H9 (cell line): Measurements from ENCODE around the gene RASSF8. TPM values are rescaled to one million over a fixed set of nuclear protein-coding genes. Genes with fewer than 3 reads are reported as not detected.

ENCODE experiments used
- DNase-seq: peaks from one replicate; pipeline ENCODE4 v3.0.0-alpha.2; 2017
- H2AFZ ChIP-seq: one replicate; pipeline ENCODE4 v1.6.1; 2013; ENCODE audit warnings: mild to moderate bottlenecking, low read length, control low read depth, moderate library complexity
- H2AK5ac ChIP-seq: 2 replicates; pipeline ENCODE4 v1.6.1; 2013; ENCODE audit warnings: low read length, control low read depth, mixed read lengths; ENCODE audit not compliant: insufficient read length
- H2BK120ac ChIP-seq: one replicate; pipeline ENCODE4 v1.6.1; 2013; ENCODE audit warnings: low read depth, mild to moderate bottlenecking, low read length, control low read depth, inconsistent platforms; ENCODE audit not compliant: poor library complexity, severe bottlenecking
- H2BK12ac ChIP-seq: 2 replicates; pipeline ENCODE4 v1.6.1; 2013; ENCODE audit warnings: low read length, control low read depth, mixed read lengths, low read depth; ENCODE audit not compliant: insufficient read length
- H2BK15ac ChIP-seq: 2 replicates; pipeline ENCODE4 v1.6.1; 2013; ENCODE audit warnings: low read depth, low read length, control low read depth
- H2BK20ac ChIP-seq: one replicate; pipeline ENCODE4 v1.6.1; 2013; ENCODE audit warnings: low read depth, mild to moderate bottlenecking, low read length, control low read depth, inconsistent platforms; ENCODE audit not compliant: poor library complexity, severe bottlenecking
- H2BK5ac ChIP-seq: 2 replicates; pipeline ENCODE4 v1.6.1; 2013; ENCODE audit warnings: low read length, control low read depth, mixed read lengths; ENCODE audit not compliant: insufficient read length
- H3K14ac ChIP-seq: 2 replicates; pipeline ENCODE4 v1.6.1; 2013; ENCODE audit warnings: low read length, control low read depth; ENCODE audit not compliant: insufficient read depth
- H3K18ac ChIP-seq: 2 replicates; pipeline ENCODE4 v1.6.1; 2013; ENCODE audit warnings: low read depth, mild to moderate bottlenecking, mixed read lengths, low read length, control low read depth; ENCODE audit not compliant: insufficient read length
- H3K23ac ChIP-seq: 2 replicates; pipeline ENCODE4 v1.6.1; 2013; ENCODE audit warnings: low read length, control low read depth, mixed read lengths, low read depth; ENCODE audit not compliant: insufficient read length
- H3K23me2 ChIP-seq: 2 replicates; pipeline ENCODE4 v1.6.1; 2013; ENCODE audit warnings: low read depth, mild to moderate bottlenecking, mixed read lengths, low read length, control low read depth; ENCODE audit not compliant: insufficient read length, poor library complexity, severe bottlenecking
- H3K27ac ChIP-seq: 2 replicates; pipeline ENCODE4 v1.5.1; 2013; ENCODE audit warnings: low read length, control low read depth, mixed read lengths, low read depth; ENCODE audit not compliant: insufficient read length
- H3K27me3 ChIP-seq: 2 replicates; pipeline ENCODE4 v1.6.1; 2013; ENCODE audit warnings: low read length, control low read depth, inconsistent platforms; ENCODE audit not compliant: insufficient read depth
- H3K4ac ChIP-seq: 2 replicates; pipeline ENCODE4 v1.6.1; 2013; ENCODE audit warnings: low read depth, mild to moderate bottlenecking, control low read depth, inconsistent platforms, low read length, moderate library complexity
- H3K4me1 ChIP-seq: 2 replicates; pipeline ENCODE4 v1.6.1; 2013; ENCODE audit warnings: low read length, control low read depth, inconsistent platforms; ENCODE audit not compliant: insufficient read depth
- H3K4me2 ChIP-seq: 2 replicates; pipeline ENCODE4 v1.6.1; 2013; ENCODE audit warnings: low read length, control low read depth, mixed read lengths; ENCODE audit not compliant: insufficient read length, insufficient read depth
- H3K56ac ChIP-seq: 2 replicates; pipeline ENCODE4 v1.6.1; 2013; ENCODE audit warnings: low read depth, mild to moderate bottlenecking, mixed read lengths, low read length, control low read depth; ENCODE audit not compliant: insufficient read length
- H3K79me1 ChIP-seq: 2 replicates; pipeline ENCODE4 v1.6.1; 2013; ENCODE audit warnings: low read depth, mild to moderate bottlenecking, moderate library complexity, low read length, control low read depth, inconsistent platforms; ENCODE audit not compliant: insufficient read depth, poor library complexity, severe bottlenecking
- H3K79me2 ChIP-seq: 2 replicates; pipeline ENCODE4 v1.6.1; 2013; ENCODE audit warnings: low read length, control low read depth, inconsistent platforms; ENCODE audit not compliant: insufficient read depth
- H3K9ac ChIP-seq: 2 replicates; pipeline ENCODE4 v1.6.1; 2013; ENCODE audit warnings: low read length, control low read depth, mixed read lengths; ENCODE audit not compliant: insufficient read length; ENCODE audit errors: extremely low read depth
- H3K9me3 ChIP-seq: one replicate; pipeline ENCODE4 v1.6.1; 2013; ENCODE audit warnings: low read depth, low read length, inconsistent platforms; ENCODE audit not compliant: control insufficient read depth
- H3T11ph ChIP-seq: one replicate; pipeline ENCODE4 v1.6.1; 2013; ENCODE audit warnings: mild to moderate bottlenecking, low read length, control low read depth, inconsistent platforms
- H4K20me1 ChIP-seq: one replicate; pipeline ENCODE4 v1.6.1; 2013; ENCODE audit not compliant: control insufficient read depth, insufficient read length, insufficient read depth
- H4K5ac ChIP-seq: 2 replicates; pipeline ENCODE4 v1.6.1; 2013; ENCODE audit warnings: low read depth, mild to moderate bottlenecking, mixed read lengths, low read length, control low read depth; ENCODE audit not compliant: insufficient read length
- H4K8ac ChIP-seq: replicated peaks from 2 replicates; pipeline ENCODE4 v1.6.1; 2013; ENCODE audit warnings: low read length, control low read depth, mixed read lengths, low read depth; ENCODE audit not compliant: insufficient read length
- H4K91ac ChIP-seq: 2 replicates; pipeline ENCODE4 v1.6.1; 2013; ENCODE audit warnings: low read depth, mild to moderate bottlenecking, moderate library complexity, mixed read lengths, low read length, control low read depth; ENCODE audit not compliant: insufficient read length
- H3K27ac Mint-ChIP-seq, 3 experiments: 2 replicates in 2 of 3; 3 replicates in 1 of 3; pipeline ENCODE4 v1.8.0; 2020 to 2021; ENCODE audit warnings: mixed read lengths in 3 of 3, mild to moderate bottlenecking in 1 of 3, moderate library complexity in 1 of 3
- H3K27me3 Mint-ChIP-seq: 2 replicates; pipeline ENCODE4 v1.8.0; 2021; ENCODE audit warnings: low read depth, mild to moderate bottlenecking, moderate library complexity, mixed read lengths
- H3K36me3 Mint-ChIP-seq, 3 experiments: 2 replicates in 2 of 3; 3 replicates in 1 of 3; pipeline ENCODE4 v1.8.0; 2020 to 2021; ENCODE audit warnings: low read depth in 3 of 3, mixed read lengths in 3 of 3; ENCODE audit not compliant: insufficient read depth in 1 of 3
- H3K4me1 Mint-ChIP-seq, 2 experiments: 2 replicates each; pipeline ENCODE4 v1.8.0; 2020; ENCODE audit warnings: mixed read lengths in 2 of 2
- H3K4me3 Mint-ChIP-seq, 2 experiments: 2 replicates in 1 of 2; 3 replicates in 1 of 2; pipeline ENCODE4 v1.8.0; 2020 to 2021; ENCODE audit warnings: mild to moderate bottlenecking in 2 of 2, mixed read lengths in 2 of 2, moderate library complexity in 1 of 2
- H3K9me3 Mint-ChIP-seq, 2 experiments: 2 replicates in 1 of 2; 3 replicates in 1 of 2; pipeline ENCODE4 v1.8.0; 2020; ENCODE audit warnings: mild to moderate bottlenecking in 2 of 2, mixed read lengths in 2 of 2, moderate library complexity in 1 of 2
- total RNA-seq: library from RNA; stranded (reverse); gene quantifications from 2 replicates; pipeline ENCODE4 v1.2.1, GENCODE V29; 2021
- TF ChIP-seq, protein P1 (sequence below): fragments of 200-600 bp; sonication (generic); conservative IDR thresholded peaks from 3 replicates; pipeline ENCODE4 v1.8.0; 2021; ENCODE audit warnings: antibody characterized with exemption, mild to moderate bottlenecking

Gene RASSF8
- total RNA-seq, 1 experiment from 2014 or later, result 38.8 TPM

DNA sequence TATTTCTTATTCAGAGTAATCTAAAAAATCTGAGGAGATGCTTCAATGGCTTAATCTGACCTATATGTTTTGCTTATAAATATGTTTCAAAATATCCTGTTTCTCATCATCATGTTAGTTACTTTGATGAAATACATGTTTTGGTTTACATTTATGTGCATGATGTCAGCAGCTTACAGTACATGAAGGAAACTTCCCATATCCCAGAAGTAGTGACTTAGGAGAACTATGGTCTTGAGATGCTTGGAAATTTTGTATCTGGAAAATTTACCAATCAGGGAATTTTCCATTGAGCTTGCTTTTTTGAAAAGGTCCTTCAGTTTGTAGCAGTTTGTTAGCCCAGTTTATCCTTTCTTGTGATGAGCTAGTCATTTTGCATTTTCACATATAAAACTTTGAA, 73.3 kb downstream of the RASSF8 start:
- Histone ChIP-seq H2BK20ac (no peak overlapping the region), H3K4me2 (no peak overlapping the region), H4K20me1 (no peaks in the 10 kb centered on the region), H2AK5ac (no peak overlapping the region), H3K4me1 (no peaks in the 10 kb centered on the region), H3K14ac (no peak overlapping the region), H2BK120ac (no peak overlapping the region), H2BK5ac (no peak overlapping the region), H3T11ph (no peak overlapping the region), H3K79me1 (no peaks in the 10 kb centered on the region), H3K18ac (no peak overlapping the region), H3K56ac (no peak overlapping the region), H4K5ac (no peak overlapping the region), H3K27me3 (no peaks in the 10 kb centered on the region), H4K8ac (no peak overlapping the region), H3K79me2 (no peaks in the 10 kb centered on the region), H4K91ac (no peak overlapping the region), H3K4ac (no peak overlapping the region), H3K9me3 (no peaks in the 10 kb centered on the region), H3K23ac (no peak overlapping the region), H3K23me2 (no peaks in the 10 kb centered on the region), H2BK15ac (no peak overlapping the region), H3K27ac (no peak overlapping the region), H2AFZ (no peak overlapping the region), H3K9ac (no peak overlapping the region), H2BK12ac (no peak overlapping the region)
- no peak for DNase-seq
- Mint-ChIP-seq H3K27ac (no peak overlapping the region; a peak in 1 of 7 replicates), H3K27me3 (no peaks in the 10 kb centered on the region), H3K9me3 (no peaks in the 10 kb centered on the region), H3K4me1 (peaks cover 16 to 18% of the 10 kb centered on the region in 2 experiments), H3K36me3 (no peaks in the 10 kb centered on the region), H3K4me3 (no peak overlapping the region)
- TF ChIP-seq, protein P1, sequence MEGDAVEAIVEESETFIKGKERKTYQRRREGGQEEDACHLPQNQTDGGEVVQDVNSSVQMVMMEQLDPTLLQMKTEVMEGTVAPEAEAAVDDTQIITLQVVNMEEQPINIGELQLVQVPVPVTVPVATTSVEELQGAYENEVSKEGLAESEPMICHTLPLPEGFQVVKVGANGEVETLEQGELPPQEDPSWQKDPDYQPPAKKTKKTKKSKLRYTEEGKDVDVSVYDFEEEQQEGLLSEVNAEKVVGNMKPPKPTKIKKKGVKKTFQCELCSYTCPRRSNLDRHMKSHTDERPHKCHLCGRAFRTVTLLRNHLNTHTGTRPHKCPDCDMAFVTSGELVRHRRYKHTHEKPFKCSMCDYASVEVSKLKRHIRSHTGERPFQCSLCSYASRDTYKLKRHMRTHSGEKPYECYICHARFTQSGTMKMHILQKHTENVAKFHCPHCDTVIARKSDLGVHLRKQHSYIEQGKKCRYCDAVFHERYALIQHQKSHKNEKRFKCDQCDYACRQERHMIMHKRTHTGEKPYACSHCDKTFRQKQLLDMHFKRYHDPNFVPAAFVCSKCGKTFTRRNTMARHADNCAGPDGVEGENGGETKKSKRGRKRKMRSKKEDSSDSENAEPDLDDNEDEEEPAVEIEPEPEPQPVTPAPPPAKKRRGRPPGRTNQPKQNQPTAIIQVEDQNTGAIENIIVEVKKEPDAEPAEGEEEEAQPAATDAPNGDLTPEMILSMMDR, result no peak
